Keratinocyte (primary cell): ENCODE data around the gene HOXC6. TPM values are rescaled to one million over a fixed set of nuclear protein-coding genes. Genes with fewer than 3 reads are reported as not detected.

Source experiments
- DNase-seq: peaks from one replicate; pipeline ENCODE4 v3.0.0-alpha.2; 2011; ENCODE audit warnings: low read depth, missing footprints, low spot score
- FAIRE-seq: peaks from 2 replicates; lab custom pipeline; 2011; peaks lifted over from hg19 to GRCh38; lab: Jason Lieb, UNC
- H2AFZ ChIP-seq: 2 replicates; pipeline ENCODE4 v1.6.0; 2012; ENCODE audit warnings: low read length, control low read depth, inconsistent platforms; ENCODE audit not compliant: control insufficient read depth
- H3K27ac ChIP-seq: 2 replicates; pipeline ENCODE4 v1.5.1; 2011; ENCODE audit warnings: low read length; ENCODE audit not compliant: control insufficient read depth, insufficient read depth
- H3K27me3 ChIP-seq: 3 replicates; pipeline ENCODE4 v1.6.0; 2011; ENCODE audit warnings: low read length; ENCODE audit not compliant: control insufficient read depth, insufficient read depth; ENCODE audit errors: extremely low read depth
- H3K36me3 ChIP-seq, 2 experiments: 2 replicates in 1 of 2; 3 replicates in 1 of 2; pipeline ENCODE4 v1.5.1; 2011; ENCODE audit warnings: low read length in 2 of 2, mild to moderate bottlenecking in 1 of 2; ENCODE audit not compliant: control insufficient read depth in 2 of 2, insufficient read depth in 2 of 2; ENCODE audit errors: extremely low read depth in 1 of 2
- H3K4me1 ChIP-seq: 3 replicates; pipeline ENCODE4 v1.5.1; 2011; ENCODE audit warnings: low read length; ENCODE audit not compliant: control insufficient read depth, insufficient read depth; ENCODE audit errors: extremely low read depth
- H3K4me2 ChIP-seq: 3 replicates; pipeline ENCODE4 v1.6.0; 2011; ENCODE audit warnings: low read depth, low read length; ENCODE audit not compliant: control insufficient read depth, insufficient read depth; ENCODE audit errors: extremely low read depth
- H3K4me3 ChIP-seq, 3 experiments: fragments of 200-600 bp in 1 of 3; sonication (generic) in 1 of 3; 2 replicates in 2 of 3; 3 replicates in 1 of 3; pipeline ENCODE4 v1.5.1; 2011 to 2016; ENCODE audit warnings: low read length in 3 of 3, mild to moderate bottlenecking in 3 of 3, control low read depth in 2 of 3, inconsistent platforms in 1 of 3, low read depth in 1 of 3, mixed read lengths in 1 of 3, mixed run types in 1 of 3, moderate library complexity in 1 of 3; ENCODE audit not compliant: control insufficient read depth in 2 of 3, insufficient read depth in 2 of 3; ENCODE audit errors: extremely low read depth in 1 of 3
- H3K79me2 ChIP-seq: 2 replicates; pipeline ENCODE4 v1.6.0; 2012; ENCODE audit warnings: low read length; ENCODE audit not compliant: control insufficient read depth, insufficient read depth
- H3K9ac ChIP-seq: 3 replicates; pipeline ENCODE4 v1.6.0; 2011; ENCODE audit warnings: low read length; ENCODE audit not compliant: control insufficient read depth, insufficient read depth; ENCODE audit errors: extremely low read depth
- H3K9me1 ChIP-seq: 3 replicates; pipeline ENCODE4 v1.6.0; 2011; ENCODE audit warnings: low read length; ENCODE audit not compliant: control insufficient read depth, insufficient read depth; ENCODE audit errors: extremely low read depth
- H3K9me3 ChIP-seq: 2 replicates; pipeline ENCODE4 v1.5.1; 2012; ENCODE audit warnings: low read depth, low read length; ENCODE audit not compliant: control insufficient read depth
- H4K20me1 ChIP-seq: 3 replicates; pipeline ENCODE4 v1.6.0; 2011; ENCODE audit warnings: low read length; ENCODE audit not compliant: control insufficient read depth, insufficient read depth; ENCODE audit errors: extremely low read depth
- CTCF ChIP-seq, 3 experiments: IDR thresholded peaks in 1 of 3; conservative IDR thresholded peaks in 1 of 3; optimal IDR thresholded peaks in 1 of 3; 2 replicates in 2 of 3; 3 replicates in 1 of 3; pipeline versions ENCODE3 to v1.5.1; 2011; ENCODE audit warnings: low read length in 3 of 3, mild to moderate bottlenecking in 3 of 3, moderate library complexity in 2 of 3, control low read depth in 1 of 3, inconsistent platforms in 1 of 3; ENCODE audit not compliant: insufficient read depth in 2 of 3; ENCODE audit errors: extremely low read depth in 1 of 3
- EZH2 ChIP-seq: IDR thresholded peaks from one replicate; pipeline ENCODE4 v1.6.1; 2012; ENCODE audit warnings: inconsistent platforms, mild to moderate bottlenecking, low read length, moderate library complexity
- dilution Hi-C: fragments of 300-500 bp; cut with MboI; formaldehyde crosslinking; loops from one replicate; pipeline ENCODE4 v1.7.0; 2020; ENCODE audit warnings: low sequenced_read_pairs; ENCODE audit not compliant: extremely low pct_ligation_motif_present
- polyA plus RNA-seq, 5 experiments: library from polyadenylated mRNA; depleted of rRNA in 3 of 5; stranded (reverse) in 3 of 5; stranded (forward) in 1 of 5; unstranded in 1 of 5; fragments of >200 nt; gene quantifications; 1 replicate in 1 of 5; 2 replicates in 3 of 5; 3 replicates in 1 of 5; pipeline versions ENCODE4 v1.2.1 to v1.2.3, GENCODE V29; 2011 to 2012; ENCODE audit warnings: missing spikeins in 2 of 5, low read depth in 1 of 5, low replicate concordance in 1 of 5

Gene HOXC6
- polyA plus RNA-seq, 1 donor (not counting 4 experiments of a cell fraction or from before 2014, with no cell fraction given): 4.7 TPM

GRCh38 chr12:54049108-54049507 lies 20.9 kb downstream of the HOXC6 start:
- dilution Hi-C loops: no loop called here
- no peaks in the 10 kb centered on the region for H3K27me3 ChIP-seq
- H3K9me3 ChIP-seq: no peaks in the 10 kb centered on the region
- DNase-seq: no peak
- H3K9me1 ChIP-seq: no peaks in the 10 kb centered on the region
- no peaks in the 10 kb centered on the region for H3K79me2 ChIP-seq
- peaks cover 25% of the 10 kb centered on the region for H3K4me1 ChIP-seq
- no peak for FAIRE-seq
- no peak overlapping the region for H3K9ac ChIP-seq
- H3K36me3 ChIP-seq: no peaks in the 10 kb centered on the region
- no peaks in the 10 kb centered on the region for H4K20me1 ChIP-seq
- H3K27ac ChIP-seq: no peak overlapping the region
- no peak for TF ChIP-seq CTCF (optimal IDR thresholded peaks at IDR 0.05 in 1 of 3, IDR thresholded peaks at IDR 0.05 in 1 of 3, conservative IDR thresholded peaks at IDR 0.05 in 1 of 3; ENCODE audit: extremely low read depth in 1 of 3, insufficient read depth in 2 of 3, low read length in 3 of 3)
- TF ChIP-seq EZH2: no peak
- H2AFZ ChIP-seq: no peak overlapping the region
- no peak overlapping the region for H3K4me3 ChIP-seq
- H3K4me2 ChIP-seq: no peak overlapping the region

GRCh38 chr12:54050482-54050810 lies 22.2 kb downstream of the HOXC6 start:
- FAIRE-seq (no peak), DNase-seq (no peak)
- TF ChIP-seq EZH2: no peak
- TF ChIP-seq CTCF (optimal IDR thresholded peaks at IDR 0.05 in 1 of 3, IDR thresholded peaks at IDR 0.05 in 1 of 3, conservative IDR thresholded peaks at IDR 0.05 in 1 of 3; ENCODE audit: extremely low read depth in 1 of 3, insufficient read depth in 2 of 3, low read length in 3 of 3): no peak
- H3K36me3 ChIP-seq: no peaks in the 10 kb centered on the region
- no peak overlapping the region for H3K9ac ChIP-seq
- no peak overlapping the region for H3K27ac ChIP-seq
- no peaks in the 10 kb centered on the region for H3K9me1 ChIP-seq
- H3K9me3 ChIP-seq: no peaks in the 10 kb centered on the region
- no peak overlapping the region for H2AFZ ChIP-seq
- no peak overlapping the region for H3K4me3 ChIP-seq
- H4K20me1 ChIP-seq: no peaks in the 10 kb centered on the region
- dilution Hi-C loops: no loop called here
- H3K79me2 ChIP-seq: no peaks in the 10 kb centered on the region
- peaks cover 25% of the 10 kb centered on the region for H3K4me1 ChIP-seq
- H3K4me2 ChIP-seq: no peak overlapping the region
- no peaks in the 10 kb centered on the region for H3K27me3 ChIP-seq
